ENCODE results near the gene WASF3. TPM values are rescaled to one million over a fixed set of nuclear protein-coding genes. Genes with fewer than 3 reads are reported as not detected.

Gene WASF3
- polyA plus RNA-seq, 3 donors = not detected

GRCh38 chr13:26718872-26719271 lies 161.4 kb downstream of the WASF3 start:
- Histone ChIP-seq H3K79me2 (ENCODE audit: insufficient read depth, low read length) (no peaks in the 10 kb centered on the region), H3K27me3 (ENCODE audit: control insufficient read depth in 2 of 2, insufficient read depth in 2 of 2, low read length in 2 of 2) (no peaks in the 10 kb centered on the region), H3K4me2 (replicated peaks; ENCODE audit: extremely low read depth, low read length, poor library complexity, severe bottlenecking) (no peak overlapping the region), H4K20me1 (ENCODE audit: insufficient read depth, low read length) (no peaks in the 10 kb centered on the region), H3K27ac (ENCODE audit: low read depth in 1 of 2, low read length in 2 of 2) (no peak overlapping the region), H3K9ac (ENCODE audit: insufficient read depth, low read length, poor library complexity, severe bottlenecking) (no peak overlapping the region), H3K4me3 (replicated peaks in 1 of 3; ENCODE audit: low read depth in 2 of 3, low read length in 3 of 3) (no peak overlapping the region), H3K36me3 (replicated peaks in 1 of 2; ENCODE audit: control insufficient read depth in 1 of 2, insufficient read depth in 2 of 2, low read length in 2 of 2) (no peaks in the 10 kb centered on the region), H3K9me3 (replicated peaks in 1 of 2; ENCODE audit: control insufficient read depth in 1 of 2, insufficient read depth in 1 of 2, low read length in 2 of 2) (no peaks in the 10 kb centered on the region), H2AFZ (ENCODE audit: insufficient read depth, low read depth, low read length, poor library complexity, severe bottlenecking) (no peak overlapping the region), H3K4me1 (ENCODE audit: control insufficient read depth in 1 of 2, insufficient read depth in 2 of 2, low read length in 2 of 2) (peaks cover 12 to 17% of the 10 kb centered on the region in 2 donors)
- Mint-ChIP-seq H3K9me3 (peaks cover 0 to 3% (median 2%) of the 10 kb centered on the region in 7 donors), H3K27ac (no peak overlapping the region), H3K4me1 (peaks cover 23% of the 10 kb centered on the region), H3K27me3 (ENCODE audit: low read depth in 3 of 3) (peaks cover 0 to 4% (median 0%) of the 10 kb centered on the region in 3 donors), H3K4me3 (no peak overlapping the region), H3K36me3 (no peaks in the 10 kb centered on the region)
- no peak for DNase-seq
- intact Hi-C loops (cut with micrococcal nuclease) = no loop called here
- TF ChIP-seq CTCF (IDR thresholded peaks at IDR 0.05) = no peak
- WGBS (ENCODE audit: insufficient coverage) = 94% methylated on average over 5 of the region's 5 CpGs

- no peak overlapping the region for H3K27ac Mint-ChIP-seq
- no peak overlapping the region for H3K4me3 Mint-ChIP-seq
- no peak for DNase-seq
- Histone ChIP-seq H3K79me2 (ENCODE audit: insufficient read depth, low read length) (no peaks in the 10 kb centered on the region), H3K27ac (ENCODE audit: low read depth in 1 of 2, low read length in 2 of 2) (no peak overlapping the region), H2AFZ (ENCODE audit: insufficient read depth, low read depth, low read length, poor library complexity, severe bottlenecking) (no peak overlapping the region), H3K36me3 (replicated peaks in 1 of 2; ENCODE audit: control insufficient read depth in 1 of 2, insufficient read depth in 2 of 2, low read length in 2 of 2) (no peaks in the 10 kb centered on the region), H3K4me2 (replicated peaks; ENCODE audit: extremely low read depth, low read length, poor library complexity, severe bottlenecking) (no peak overlapping the region), H3K9me3 (replicated peaks in 1 of 2; ENCODE audit: control insufficient read depth in 1 of 2, insufficient read depth in 1 of 2, low read length in 2 of 2) (no peaks in the 10 kb centered on the region), H3K4me1 (ENCODE audit: control insufficient read depth in 1 of 2, insufficient read depth in 2 of 2, low read length in 2 of 2) (peaks cover 12 to 17% of the 10 kb centered on the region in 2 donors), H3K9ac (ENCODE audit: insufficient read depth, low read length, poor library complexity, severe bottlenecking) (no peak overlapping the region), H4K20me1 (ENCODE audit: insufficient read depth, low read length) (no peaks in the 10 kb centered on the region), H3K27me3 (ENCODE audit: control insufficient read depth in 2 of 2, insufficient read depth in 2 of 2, low read length in 2 of 2) (no peaks in the 10 kb centered on the region), H3K4me3 (replicated peaks in 1 of 3; ENCODE audit: low read depth in 2 of 3, low read length in 3 of 3) (no peak overlapping the region)
- H3K27me3 Mint-ChIP-seq (ENCODE audit: low read depth in 3 of 3) = peaks cover 0 to 4% (median 0%) of the 10 kb centered on the region in 3 donors
- TF ChIP-seq CTCF (IDR thresholded peaks at IDR 0.05) = no peak
- intact Hi-C loops (cut with micrococcal nuclease) = no loop called here
- H3K9me3 Mint-ChIP-seq = peaks cover 0 to 3% (median 0%) of the 10 kb centered on the region in 7 donors
- H3K4me1 Mint-ChIP-seq = peaks cover 23% of the 10 kb centered on the region
- WGBS (ENCODE audit: insufficient coverage) = no CpG with 5 or more reads among the region's 5 CpGs
- no peaks in the 10 kb centered on the region for H3K36me3 Mint-ChIP-seq
Measured at GRCh38 chr13:26719356-26719945, 162.0 kb downstream of the WASF3 start.

All from CD14-positive monocyte (primary cell).